Esophagus muscularis mucosa (tissue), 4 donors: ENCODE results near the gene UTP15. TPM values are rescaled to one million over a fixed set of nuclear protein-coding genes. Genes with fewer than 3 reads are reported as not detected.

Source experiments
- DNase-seq: peaks from one replicate; pipeline ENCODE4 v3.0.0-alpha.2; 2017; ENCODE audit errors: extremely low spot score
- H3K27ac ChIP-seq, 4 donors: fragments of 200-600 bp; sonication (generic); replicated peaks in 1 of 4; 1 replicate in 3 of 4; 2 replicates in 1 of 4; pipeline ENCODE4 v1.5.1; 2016 to 2019; ENCODE audit warnings: mild to moderate bottlenecking in 1 of 4
- H3K27me3 ChIP-seq, 4 donors: fragments of 200-600 bp; sonication (generic); one replicate each; pipeline versions ENCODE4 v1.5.1 to v1.6.0; 2016 to 2019
- H3K36me3 ChIP-seq, 4 donors: fragments of 200-600 bp; sonication (generic); one replicate each; pipeline ENCODE4 v1.5.1; 2016 to 2019
- H3K4me1 ChIP-seq, 4 donors: fragments of 200-600 bp; sonication (generic); one replicate each; pipeline ENCODE4 v1.5.1; 2016 to 2019
- H3K4me3 ChIP-seq, 4 donors: fragments of 200-600 bp; sonication (generic); 1 replicate in 2 of 4; 2 replicates in 2 of 4; pipeline ENCODE4 v1.5.1; 2016 to 2019; ENCODE audit warnings: mild to moderate bottlenecking in 4 of 4, moderate library complexity in 1 of 4
- H3K9me3 ChIP-seq, 4 donors: fragments of 200-600 bp; sonication (generic); 1 replicate in 3 of 4; 2 replicates in 1 of 4; pipeline ENCODE4 v1.5.1; 2016 to 2019
- CTCF ChIP-seq, 3 experiments: fragments of 200-600 bp in 2 of 3; fragments of 450-650 bp in 1 of 3; sonication (generic) in 2 of 3; IDR thresholded peaks; one replicate each; pipeline ENCODE4 v1.5.1; 2017 to 2019; ENCODE audit warnings: antibody characterized with exemption in 3 of 3, mild to moderate bottlenecking in 2 of 3, moderate library complexity in 1 of 3
- EP300 ChIP-seq: sonication (generic); formaldehyde crosslinking; IDR thresholded peaks from one replicate; pipeline ENCODE4 v1.6.1; 2017; ENCODE audit warnings: antibody characterized with exemption
- POLR2A ChIP-seq: fragments of 450-650 bp; IDR thresholded peaks from one replicate; pipeline ENCODE4 v1.6.1; 2017; ENCODE audit warnings: antibody characterized with exemption, moderate library complexity, mild to moderate bottlenecking, low read depth
- POLR2AphosphoS5 ChIP-seq, 2 donors: sonication (generic); formaldehyde crosslinking; IDR thresholded peaks; one replicate each; pipeline ENCODE4 v1.6.1; 2017; ENCODE audit warnings: antibody characterized with exemption in 2 of 2
- WGBS: methylation state at CpG from one replicate; pipeline ENCODE4 v1.1.5; 2018; 5-methylcytosine and 5-hydroxymethylcytosine counted together
- intact Hi-C: fragments of 100-400 bp; cut with DNase I; formaldehyde crosslinking; loops from one replicate; pipeline ENCODE4 v1.15.1; 2023
- total RNA-seq, 4 donors: library from RNA; depleted of rRNA; stranded (reverse); fragments of >200 nt; gene quantifications; one replicate each; pipeline versions ENCODE4 v1.1.0 to v1.2.1, GENCODE V29; 2016

The UTP15 gene, protein sequence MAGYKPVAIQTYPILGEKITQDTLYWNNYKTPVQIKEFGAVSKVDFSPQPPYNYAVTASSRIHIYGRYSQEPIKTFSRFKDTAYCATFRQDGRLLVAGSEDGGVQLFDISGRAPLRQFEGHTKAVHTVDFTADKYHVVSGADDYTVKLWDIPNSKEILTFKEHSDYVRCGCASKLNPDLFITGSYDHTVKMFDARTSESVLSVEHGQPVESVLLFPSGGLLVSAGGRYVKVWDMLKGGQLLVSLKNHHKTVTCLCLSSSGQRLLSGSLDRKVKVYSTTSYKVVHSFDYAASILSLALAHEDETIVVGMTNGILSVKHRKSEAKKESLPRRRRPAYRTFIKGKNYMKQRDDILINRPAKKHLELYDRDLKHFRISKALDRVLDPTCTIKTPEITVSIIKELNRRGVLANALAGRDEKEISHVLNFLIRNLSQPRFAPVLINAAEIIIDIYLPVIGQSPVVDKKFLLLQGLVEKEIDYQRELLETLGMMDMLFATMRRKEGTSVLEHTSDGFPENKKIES
- 10 to 100 TPM in 2 of 4 donors, 1 to 10 TPM in 2; 7.0 to 18.1 (median 11.9) TPM for total RNA-seq

- Histone ChIP-seq H3K4me1 (peaks cover 23 to 48% (median 37%) of the 10 kb centered on the region in 4 donors), H3K27me3 (no peaks in the 10 kb centered on the region), H3K4me3 (peak within 1 kb of the TSS; percentile 79 to 94 (median 88)), H3K9me3 (no peaks in the 10 kb centered on the region), H3K36me3 (peaks cover 8 to 47% (median 27%) of the 10 kb centered on the region in 4 donors), H3K27ac (peak within 1 kb of the TSS; percentile 93 to 97 (median 95))
- intact Hi-C loops, result no loop called here
- TF ChIP-seq CTCF (IDR thresholded peaks at IDR 0.05), result no peak
- peak; percentile 87 to 96 for TF ChIP-seq POLR2AphosphoS5 (IDR thresholded peaks at IDR 0.05)
- DNase-seq, result peak; percentile 100
- under 1% methylated on average over 47 of the region's 62 CpGs for WGBS
Observed at GRCh38 chr5:73565139-73565968, at the start of gene UTP15, which contains the start of gene ANKRA2. UTP15 (plus strand) TSS chr5:73565743; CDS start chr5:73567345, 1,602 bp downstream. ANKRA2 (minus strand) TSS chr5:73565639; CDS start chr5:73562881, 2,758 bp downstream.

DNA sequence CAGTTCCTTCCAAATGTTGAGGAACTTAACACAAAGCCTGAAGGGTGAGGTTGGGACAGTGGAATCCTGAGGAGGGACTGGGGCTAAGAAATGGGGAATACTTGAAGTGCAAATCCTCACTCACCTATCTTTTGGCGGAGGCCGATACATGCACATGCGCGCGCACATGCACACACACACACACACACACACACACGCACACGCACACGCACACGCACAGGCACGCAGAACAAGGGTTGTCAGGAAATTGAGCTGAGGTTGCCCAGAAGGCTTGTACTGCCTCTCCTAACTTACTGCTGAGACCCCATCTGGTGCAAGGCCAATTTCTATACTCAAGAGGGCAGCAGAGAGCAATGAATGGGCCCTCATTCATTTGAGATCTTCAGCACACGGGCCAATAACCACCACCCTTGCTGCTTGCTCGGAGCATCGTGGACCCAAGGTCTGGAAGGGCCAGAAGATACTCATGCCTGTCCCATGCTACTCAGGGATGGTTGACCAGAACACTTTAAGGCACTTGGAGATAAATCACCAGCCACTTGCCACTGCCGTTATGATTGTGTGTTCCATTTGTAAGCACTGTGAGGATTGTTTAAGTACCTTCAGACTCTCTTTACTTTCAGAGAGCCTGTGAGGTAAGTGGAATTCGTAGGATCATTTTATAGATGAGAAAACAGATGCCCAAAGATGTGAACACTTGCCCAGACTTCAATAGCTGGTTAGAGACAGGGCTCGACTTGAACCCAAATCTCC is 45.8 kb upstream of the UTP15 start:
- TF ChIP-seq CTCF (IDR thresholded peaks at IDR 0.05) (peak; percentile 58 to 76 (median 64)), POLR2A (no peak)
- Histone ChIP-seq H3K9me3 (no peaks in the 10 kb centered on the region), H3K36me3 (no peaks in the 10 kb centered on the region), H3K27ac (no peak overlapping the region), H3K4me3 (no peak overlapping the region), H3K27me3 (no peaks in the 10 kb centered on the region), H3K4me1 (peaks cover 0 to 14% (median 2%) of the 10 kb centered on the region in 4 donors)
- 17% methylated on average over 16 of the region's 16 CpGs for WGBS
- DNase-seq, result no peak
- intact Hi-C loops, result loop anchor here (1.0 kb wide), 1 partner anchor 17 kb away; no protein-coding TSS in a partner anchor

DNA sequence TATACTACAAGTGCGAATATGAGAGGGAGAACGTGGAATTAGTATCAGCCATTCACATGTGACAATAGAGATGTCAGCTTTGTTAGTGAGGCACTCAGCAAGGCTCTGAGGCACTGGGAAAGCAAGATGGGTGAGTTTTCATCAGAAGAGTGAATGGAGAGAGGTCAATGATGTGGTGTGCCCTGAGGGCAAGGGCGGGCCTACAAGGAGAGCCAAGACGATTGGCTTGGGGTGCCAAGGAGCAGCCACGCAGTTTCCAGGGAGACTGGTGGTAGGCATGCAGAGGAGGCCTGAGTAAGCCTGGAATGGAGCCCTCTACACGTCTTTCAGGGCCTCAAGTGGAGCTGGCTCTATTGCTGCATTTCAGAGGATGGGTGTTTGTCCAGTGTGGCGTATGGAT is 42.6 kb upstream of the UTP15 start:
- no peak overlapping the region for H3K27ac ChIP-seq
- 93% methylated on average over 7 of the region's 7 CpGs for WGBS

More for the DNA sequence above, 42.6 kb upstream of the UTP15 start:
- Histone ChIP-seq H3K27me3 (no peaks in the 10 kb centered on the region), H3K4me1 (peaks cover 0 to 32% (median 16%) of the 10 kb centered on the region in 4 donors), H3K4me3 (no peak overlapping the region), H3K9me3 (no peaks in the 10 kb centered on the region), H3K36me3 (no peaks in the 10 kb centered on the region)
- intact Hi-C loops, result no loop called here
- TF ChIP-seq EP300 (no peak), POLR2A (no peak), CTCF (IDR thresholded peaks at IDR 0.05) (no peak), POLR2AphosphoS5 (IDR thresholded peaks at IDR 0.05) (no peak)
- no peak for DNase-seq
